Measurements from ENCODE around the gene C10orf53.

Gene C10orf53

GRCh38 chr10:49686651-49687050 lies 7.2 kb downstream of the C10orf53 start:
- FAIRE-seq: no peak
- TF ChIP-seq POU2F2 (IDR thresholded peaks at IDR 0.05; ENCODE audit: low read depth, low read length) (no peak), TAF1 (IDR thresholded peaks at IDR 0.05; ENCODE audit: low read depth, low read length) (no peak)

GRCh38 chr10:49688261-49688846 lies 8.9 kb downstream of the C10orf53 start:
- no peak for FAIRE-seq
- no peak for DNase-seq (ENCODE audit: insufficient read length, low spot score)
- no peak for TF ChIP-seq PAX5 (IDR thresholded peaks at IDR 0.05; ENCODE audit: insufficient read depth, low read length, severe bottlenecking)
- TF ChIP-seq POLR2A (IDR thresholded peaks at IDR 0.05; ENCODE audit: low read depth, low read length): no peak
- TF ChIP-seq POLR2AphosphoS5 (IDR thresholded peaks at IDR 0.05; ENCODE audit: low read depth, low read length): no peak

More at GRCh38 chr10:49686651-49687050, 7.2 kb downstream of the C10orf53 start:
- DNase-seq (ENCODE audit: insufficient read length, low spot score): no peak

- DNase-seq (ENCODE audit: insufficient read length, low spot score) (no peak), FAIRE-seq (no peak)
- no peak for TF ChIP-seq PAX5 (IDR thresholded peaks at IDR 0.05; ENCODE audit: insufficient read depth, low read length, severe bottlenecking)
Observed at GRCh38 chr10:49688920-49689319, 9.5 kb downstream of the C10orf53 start.

- FAIRE-seq (no peak), DNase-seq (ENCODE audit: insufficient read length, low spot score) (no peak)
- TF ChIP-seq SPI1 (IDR thresholded peaks at IDR 0.05; ENCODE audit: low read depth, low read length) (no peak), TAF1 (IDR thresholded peaks at IDR 0.05; ENCODE audit: low read depth, low read length) (no peak), POLR2A (IDR thresholded peaks at IDR 0.05; ENCODE audit: low read depth, low read length) (no peak), PAX5 (IDR thresholded peaks at IDR 0.05; ENCODE audit: insufficient read depth, low read length, severe bottlenecking) (no peak), POU2F2 (IDR thresholded peaks at IDR 0.05; ENCODE audit: low read depth, low read length) (no peak), POLR2AphosphoS5 (IDR thresholded peaks at IDR 0.05; ENCODE audit: low read depth, low read length) (no peak)
Observed at GRCh38 chr10:49689882-49690510, 10.5 kb downstream of the C10orf53 start.

GRCh38 chr10:49690698-49691356 lies 11.4 kb downstream of the C10orf53 start:
- FAIRE-seq (no peak), DNase-seq (ENCODE audit: insufficient read length, low spot score) (no peak)
- TF ChIP-seq PAX5 (IDR thresholded peaks at IDR 0.05; ENCODE audit: insufficient read depth, low read length, severe bottlenecking): no peak
- no peak for TF ChIP-seq POLR2A (IDR thresholded peaks at IDR 0.05; ENCODE audit: low read depth, low read length)
- no peak for TF ChIP-seq POU2F2 (IDR thresholded peaks at IDR 0.05; ENCODE audit: low read depth, low read length)

- no peak for DNase-seq (ENCODE audit: insufficient read length, low spot score)
- no peak for FAIRE-seq
- no peak for TF ChIP-seq POLR2AphosphoS5 (IDR thresholded peaks at IDR 0.05; ENCODE audit: low read depth, low read length)
- TF ChIP-seq POLR2A (IDR thresholded peaks at IDR 0.05; ENCODE audit: low read depth, low read length): no peak
- no peak for TF ChIP-seq PAX5 (IDR thresholded peaks at IDR 0.05; ENCODE audit: insufficient read depth, low read length, severe bottlenecking)
- no peak for TF ChIP-seq TAF1 (IDR thresholded peaks at IDR 0.05; ENCODE audit: low read depth, low read length)
- TF ChIP-seq SPI1 (IDR thresholded peaks at IDR 0.05; ENCODE audit: low read depth, low read length): no peak
- TF ChIP-seq POU2F2 (IDR thresholded peaks at IDR 0.05; ENCODE audit: low read depth, low read length): no peak
Observed at GRCh38 chr10:49691588-49691987, 12.1 kb downstream of the C10orf53 start.

- TF ChIP-seq POLR2A (IDR thresholded peaks at IDR 0.05; ENCODE audit: low read depth, low read length): no peak
- FAIRE-seq (no peak), DNase-seq (ENCODE audit: insufficient read length, low spot score) (no peak)
Observed at GRCh38 chr10:49694466-49694865, 15.0 kb downstream of the C10orf53 start.

GRCh38 chr10:49696311-49696710 lies 16.9 kb downstream of the C10orf53 start:
- FAIRE-seq (no peak), DNase-seq (ENCODE audit: insufficient read length, low spot score) (no peak)
- TF ChIP-seq POU2F2 (IDR thresholded peaks at IDR 0.05; ENCODE audit: low read depth, low read length): no peak
- TF ChIP-seq SPI1 (IDR thresholded peaks at IDR 0.05; ENCODE audit: low read depth, low read length): no peak
- no peak for TF ChIP-seq PAX5 (IDR thresholded peaks at IDR 0.05; ENCODE audit: insufficient read depth, low read length, severe bottlenecking)
- TF ChIP-seq POLR2AphosphoS5 (IDR thresholded peaks at IDR 0.05; ENCODE audit: low read depth, low read length): no peak
- TF ChIP-seq TAF1 (IDR thresholded peaks at IDR 0.05; ENCODE audit: low read depth, low read length): no peak

GRCh38 chr10:49698679-49699078 lies 19.2 kb downstream of the C10orf53 start:
- no peak for DNase-seq (ENCODE audit: insufficient read length, low spot score)
- no peak for TF ChIP-seq SPI1 (IDR thresholded peaks at IDR 0.05; ENCODE audit: low read depth, low read length)
- TF ChIP-seq POLR2A (IDR thresholded peaks at IDR 0.05; ENCODE audit: low read depth, low read length): no peak
- no peak for TF ChIP-seq POLR2AphosphoS5 (IDR thresholded peaks at IDR 0.05; ENCODE audit: low read depth, low read length)
- no peak for TF ChIP-seq POU2F2 (IDR thresholded peaks at IDR 0.05; ENCODE audit: low read depth, low read length)
- TF ChIP-seq PAX5 (IDR thresholded peaks at IDR 0.05; ENCODE audit: insufficient read depth, low read length, severe bottlenecking): no peak
- TF ChIP-seq TAF1 (IDR thresholded peaks at IDR 0.05; ENCODE audit: low read depth, low read length): no peak
- FAIRE-seq: no peak

GRCh38 chr10:49700211-49700610 lies 20.8 kb downstream of the C10orf53 start:
- FAIRE-seq: no peak
- no peak for TF ChIP-seq POLR2AphosphoS5 (IDR thresholded peaks at IDR 0.05; ENCODE audit: low read depth, low read length)
- no peak for TF ChIP-seq PAX5 (IDR thresholded peaks at IDR 0.05; ENCODE audit: insufficient read depth, low read length, severe bottlenecking)
- no peak for TF ChIP-seq POLR2A (IDR thresholded peaks at IDR 0.05; ENCODE audit: low read depth, low read length)
- no peak for TF ChIP-seq SPI1 (IDR thresholded peaks at IDR 0.05; ENCODE audit: low read depth, low read length)
- no peak for TF ChIP-seq POU2F2 (IDR thresholded peaks at IDR 0.05; ENCODE audit: low read depth, low read length)
- TF ChIP-seq TAF1 (IDR thresholded peaks at IDR 0.05; ENCODE audit: low read depth, low read length): no peak
- DNase-seq (ENCODE audit: insufficient read length, low spot score): no peak
